HG03280 (cell line): ENCODE data around the gene BOLA2B.
"Not testable (repeated sequence)": the region's sequence is repeated elsewhere in the genome, so short reads cannot be mapped to it uniquely, and the experiment has no call there.

Source experiments
- ATAC-seq: cut with Tn5 transposase; IDR thresholded peaks from one replicate; pipeline ENCODE4 v1.9.1; 2021; ENCODE audit warnings: mild to moderate bottlenecking, moderate library complexity; ENCODE audit not compliant: unreplicated experiment

Gene BOLA2B

GRCh38 chr16:30193615-30194014, at the start of gene BOLA2B, which contains the start of gene SLX1A:
BOLA2B (minus strand) TSS chr16:30193666; CDS start chr16:30193595, 71 bp downstream.
SLX1A (plus strand) TSS chr16:30193875; CDS start chr16:30194085, 210 bp downstream.
- ATAC-seq, result peak; percentile 88

- not testable (repeated sequence) for ATAC-seq
These were observed 23.6 kb upstream of the BOLA2B start for GRCh38 chr16:30217082-30217481.

- not testable (repeated sequence) for ATAC-seq
These were observed 17.9 kb upstream of the BOLA2B start for GRCh38 chr16:30211414-30211813.

- ATAC-seq, result not testable (repeated sequence)
These were observed 15.6 kb upstream of the BOLA2B start for GRCh38 chr16:30209032-30209431.

GRCh38 chr16:30207063-30207704, 13.7 kb upstream of the BOLA2B start:
- not testable (repeated sequence) for ATAC-seq

GRCh38 chr16:30206252-30206651, 12.8 kb upstream of the BOLA2B start:
- not testable (repeated sequence) for ATAC-seq

GRCh38 chr16:30205541-30206236, 12.2 kb upstream of the BOLA2B start:
- ATAC-seq, result not testable (repeated sequence)

GRCh38 chr16:30199608-30200343, 6.3 kb upstream of the BOLA2B start:
- not testable (repeated sequence) for ATAC-seq

GRCh38 chr16:30199049-30199448, 5.6 kb upstream of the BOLA2B start, which contains the start of gene SULT1A3:
SULT1A3 (plus strand) TSS chr16:30199255; CDS start chr16:30200729, 1,474 bp downstream.
- ATAC-seq, result not testable (repeated sequence)

GRCh38 chr16:30197001-30197400, 3.5 kb upstream of the BOLA2B start:
- not testable (repeated sequence) for ATAC-seq

GRCh38 chr16:30194172-30194925, 883 bp upstream of the BOLA2B start:
- ATAC-seq, result peak; percentile 57

GRCh38 chr16:30193098-30193497, 368 bp downstream of the BOLA2B start:
- not testable (repeated sequence) for ATAC-seq

GRCh38 chr16:30191158-30191557, 2.3 kb downstream of the BOLA2B start:
- ATAC-seq, result not testable (repeated sequence)

- ATAC-seq, result no peak
These were observed 5.4 kb downstream of the BOLA2B start for GRCh38 chr16:30187971-30188561.

GRCh38 chr16:30187556-30187865, 6.0 kb downstream of the BOLA2B start:
- no peak for ATAC-seq

- ATAC-seq, result no peak
These were observed 6.5 kb downstream of the BOLA2B start for GRCh38 chr16:30186782-30187555.

GRCh38 chr16:30186444-30186781, 7.1 kb downstream of the BOLA2B start:
- ATAC-seq, result no peak

- ATAC-seq, result no peak
These were observed 7.6 kb downstream of the BOLA2B start for GRCh38 chr16:30185683-30186421.
